Measurements from ENCODE around the gene PCDHGA11. TPM values are rescaled to one million over a fixed set of nuclear protein-coding genes. Genes with fewer than 3 reads are reported as not detected.
"Not testable (repeated sequence)": the region's sequence is repeated elsewhere in the genome, so short reads cannot be mapped to it uniquely, and the experiment has no call there.

The PCDHGA11 gene
- total RNA-seq: 0.24 and 0.32 TPM in 2 replicates

GRCh38 chr5:141420855-141421488 is at the start of gene PCDHGA11:
Gene PCDHGA11, plus strand, starts transcription at chr5:141421051. Its CDS starts 177 bp downstream, at chr5:141421228.
- intact Hi-C loops (cut with micrococcal nuclease): loop anchor here (1.0 to 10.0 kb wide), 4 partner anchors 56 to 576 kb away; partner anchors contain the start of genes PCDHA8, PCDHA9, PCDHGA4 and PCDHGB2

- intact Hi-C loops (cut with micrococcal nuclease): loop anchor here (5.0 kb wide), 1 partner anchor 45 kb away; no protein-coding TSS in a partner anchor
Observed at GRCh38 chr5:141371572-141372475, 49.0 kb upstream of the PCDHGA11 start.

DNA sequence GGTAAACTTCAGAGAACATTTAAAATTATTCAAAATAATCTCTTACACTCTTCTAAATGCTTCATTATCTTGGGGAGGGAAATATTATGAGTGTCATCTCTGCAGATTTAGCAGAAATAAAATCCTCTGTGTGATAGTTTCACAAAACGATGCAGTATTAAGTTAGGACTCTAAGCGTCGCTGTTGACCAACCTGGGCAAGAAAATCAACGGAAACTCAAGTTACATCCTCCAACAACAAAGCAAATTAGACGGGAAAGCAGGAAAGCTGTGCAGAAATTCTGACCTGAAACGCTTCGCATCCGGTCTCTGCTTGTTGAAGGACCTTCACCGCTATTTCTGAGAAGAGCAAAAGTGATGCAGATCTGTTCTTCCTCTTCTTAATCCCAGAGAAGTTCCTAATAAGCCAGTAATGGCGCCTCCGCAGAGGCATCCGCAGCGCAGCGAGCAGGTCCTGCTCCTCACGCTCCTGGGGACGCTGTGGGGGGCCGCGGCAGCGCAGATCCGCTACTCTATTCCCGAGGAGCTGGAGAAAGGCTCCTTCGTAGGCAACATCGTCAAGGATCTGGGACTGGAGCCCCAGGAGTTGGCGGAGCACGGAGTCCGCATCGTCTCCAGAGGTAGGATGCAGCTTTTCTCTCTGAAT is 47.1 kb upstream of the PCDHGA11 start, which contains the start of gene PCDHGA6:
Gene PCDHGA6 (plus strand): TSS at position 219 of the 645 bp plus-strand sequence. CDS start 193 bp downstream, at position 412.
- intact Hi-C loops (cut with micrococcal nuclease): loop anchor here (5.0 kb wide), 1 partner anchor 46 kb away; no protein-coding TSS in a partner anchor

- intact Hi-C loops (cut with micrococcal nuclease): loop anchor here (5.0 kb wide), 1 partner anchor 47 kb away; no protein-coding TSS in a partner anchor
Observed at GRCh38 chr5:141374627-141375026, 46.2 kb upstream of the PCDHGA11 start.

GRCh38 chr5:141375444-141376155 is 45.3 kb upstream of the PCDHGA11 start:
- intact Hi-C loops (cut with micrococcal nuclease): not testable (repeated sequence)

GRCh38 chr5:141382469-141383294 is 38.2 kb upstream of the PCDHGA11 start, which contains the start of gene PCDHGA7:
Gene PCDHGA7, plus strand, starts transcription at chr5:141382742. Its CDS starts 158 bp downstream, at chr5:141382900.
- intact Hi-C loops (cut with micrococcal nuclease): no loop called here

DNA sequence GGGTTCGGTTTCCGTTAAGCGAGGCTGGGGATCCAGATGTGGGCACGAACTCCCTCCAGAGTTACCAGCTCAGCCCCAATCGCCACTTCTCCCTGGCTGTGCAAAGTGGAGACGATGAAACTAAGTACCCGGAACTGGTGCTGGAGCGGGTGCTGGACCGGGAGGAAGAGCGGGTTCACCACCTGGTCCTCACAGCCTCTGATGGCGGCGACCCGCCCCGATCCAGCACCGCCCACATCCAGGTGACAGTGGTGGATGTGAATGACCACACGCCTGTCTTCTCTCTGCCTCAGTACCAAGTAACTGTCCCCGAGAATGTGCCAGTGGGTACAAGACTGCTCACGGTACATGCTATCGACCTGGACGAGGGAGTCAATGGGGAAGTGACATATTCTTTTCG is 37.5 kb upstream of the PCDHGA11 start:
- intact Hi-C loops (cut with micrococcal nuclease): no loop called here

- intact Hi-C loops (cut with micrococcal nuclease): no loop called here
Observed at GRCh38 chr5:141384471-141385267, 36.2 kb upstream of the PCDHGA11 start.

DNA sequence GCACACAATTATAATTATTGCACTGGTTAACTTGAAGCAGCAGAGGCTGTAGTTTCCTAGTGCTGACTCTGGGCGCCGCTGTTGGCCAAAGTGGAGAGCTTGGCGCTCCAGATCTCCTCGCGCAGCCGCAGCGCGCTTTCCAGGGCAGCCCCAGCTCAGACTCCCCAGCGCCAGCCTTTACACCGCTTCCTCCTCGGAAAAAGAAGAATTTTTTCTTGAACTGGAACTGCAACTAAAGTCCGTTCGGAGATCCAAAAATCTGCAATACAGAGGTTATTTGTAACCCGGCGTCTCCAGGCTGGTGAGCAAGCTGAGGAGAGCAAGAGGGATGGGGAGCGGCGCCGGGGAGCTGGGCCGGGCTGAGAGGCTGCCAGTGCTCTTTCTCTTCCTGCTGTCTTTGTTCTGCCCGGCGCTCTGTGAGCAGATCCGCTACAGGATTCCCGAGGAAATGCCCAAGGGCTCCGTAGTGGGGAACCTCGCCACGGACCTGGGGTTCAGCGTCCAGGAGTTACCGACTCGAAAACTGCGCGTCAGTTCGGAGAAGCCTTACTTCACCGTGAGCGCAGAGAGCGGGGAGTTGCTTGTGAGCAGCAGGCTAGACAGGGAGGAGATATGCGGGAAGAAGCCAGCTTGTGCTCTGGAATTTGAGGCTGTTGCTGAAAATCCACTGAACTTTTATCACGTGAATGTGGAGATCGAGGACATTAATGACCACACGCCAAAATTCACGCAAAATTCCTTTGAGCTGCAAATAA is 33.1 kb upstream of the PCDHGA11 start, which contains the start of gene PCDHGB4:
Gene PCDHGB4 (plus strand): TSS at position 142 of the 755 bp plus-strand sequence. CDS start 187 bp downstream, at position 329.
- intact Hi-C loops (cut with micrococcal nuclease): not testable (repeated sequence)

- intact Hi-C loops (cut with micrococcal nuclease): no loop called here
Observed at GRCh38 chr5:141388661-141389060, 32.2 kb upstream of the PCDHGA11 start.

DNA sequence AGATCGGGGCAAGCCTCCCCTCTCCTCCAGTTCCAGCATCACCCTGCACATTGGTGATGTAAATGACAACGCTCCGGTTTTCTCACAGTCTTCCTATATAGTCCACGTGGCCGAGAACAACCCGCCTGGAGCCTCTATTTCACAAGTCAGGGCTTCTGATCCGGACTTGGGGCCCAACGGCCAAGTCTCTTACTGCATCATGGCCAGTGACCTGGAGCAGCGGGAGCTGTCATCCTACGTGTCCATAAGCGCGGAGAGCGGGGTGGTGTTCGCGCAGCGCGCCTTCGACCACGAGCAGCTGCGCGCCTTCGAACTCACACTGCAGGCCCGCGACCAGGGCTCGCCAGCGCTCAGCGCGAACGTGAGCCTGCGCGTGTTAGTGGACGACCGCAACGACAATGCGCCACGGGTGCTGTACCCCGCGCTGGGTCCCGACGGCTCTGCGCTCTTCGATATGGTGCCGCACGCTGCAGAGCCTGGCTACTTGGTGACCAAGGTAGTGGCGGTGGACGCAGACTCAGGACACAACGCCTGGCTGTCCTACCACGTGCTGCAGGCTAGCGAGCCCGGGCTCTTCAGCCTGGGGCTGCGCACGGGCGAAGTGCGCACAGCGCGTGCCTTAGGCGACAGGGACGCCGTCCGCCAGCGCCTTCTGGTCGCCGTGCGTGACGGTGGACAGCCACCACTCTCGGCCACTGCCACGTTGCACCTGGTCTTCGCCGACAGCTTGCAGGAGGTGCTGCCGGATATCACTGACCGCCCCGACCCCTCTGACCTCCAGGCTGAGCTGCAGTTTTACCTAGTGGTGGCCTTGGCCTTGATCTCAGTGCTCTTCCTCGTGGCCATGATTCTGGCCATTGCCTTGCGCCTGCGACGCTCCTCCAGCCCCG is 31.5 kb upstream of the PCDHGA11 start:
- intact Hi-C loops (cut with micrococcal nuclease): no loop called here

DNA sequence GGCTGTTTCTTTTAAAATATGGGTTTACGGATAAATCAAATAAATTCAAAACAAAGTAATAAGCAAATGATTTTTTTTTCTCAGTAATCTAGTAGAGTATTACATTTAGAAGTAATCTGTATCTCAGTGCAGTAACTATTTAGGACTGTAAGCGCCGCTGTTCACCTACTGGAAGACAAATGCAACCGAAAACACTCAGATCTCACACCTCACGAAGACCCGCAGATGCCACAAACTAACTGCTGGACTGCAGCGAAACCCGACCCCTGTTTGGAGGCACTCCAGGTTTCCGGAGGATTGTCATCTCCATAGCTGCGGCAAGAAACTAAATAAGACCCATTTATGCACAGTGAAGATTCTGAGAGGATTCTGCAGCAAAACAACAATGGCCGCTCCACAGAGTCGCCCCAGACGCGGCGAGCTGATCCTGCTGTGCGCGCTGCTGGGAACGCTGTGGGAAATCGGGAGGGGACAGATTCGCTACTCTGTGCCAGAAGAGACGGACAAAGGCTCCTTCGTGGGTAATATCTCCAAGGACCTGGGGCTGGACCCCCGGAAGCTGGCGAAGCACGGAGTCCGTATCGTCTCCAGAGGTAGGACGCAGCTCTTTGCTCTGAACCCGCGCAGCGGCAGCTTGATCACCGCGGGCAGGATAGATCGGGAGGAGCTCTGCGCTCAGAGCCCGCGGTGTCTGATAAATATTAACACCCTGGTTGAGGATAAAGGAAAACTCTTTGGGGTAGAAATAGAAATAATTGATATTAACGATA is 28.2 kb upstream of the PCDHGA11 start, which contains the start of gene PCDHGA8:
Gene PCDHGA8 (plus strand): TSS at position 205 of the 770 bp plus-strand sequence. CDS start 181 bp downstream, at position 386.
- intact Hi-C loops (cut with micrococcal nuclease): no loop called here

DNA sequence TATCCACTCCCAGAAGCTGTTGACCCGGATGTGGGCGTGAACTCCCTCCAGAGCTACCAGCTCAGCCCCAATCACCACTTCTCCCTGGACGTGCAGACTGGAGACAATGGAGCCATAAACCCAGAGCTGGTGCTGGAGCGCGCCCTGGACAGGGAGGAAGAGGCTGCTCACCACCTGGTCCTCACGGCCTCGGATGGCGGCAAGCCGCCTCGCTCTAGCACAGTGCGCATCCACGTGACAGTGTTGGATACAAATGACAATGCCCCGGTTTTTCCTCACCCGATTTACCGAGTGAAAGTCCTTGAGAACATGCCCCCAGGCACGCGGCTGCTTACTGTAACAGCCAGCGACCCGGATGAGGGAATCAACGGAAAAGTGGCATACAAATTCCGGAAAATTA is 27.6 kb upstream of the PCDHGA11 start:
- intact Hi-C loops (cut with micrococcal nuclease): no loop called here

GRCh38 chr5:141394401-141395187 is 26.3 kb upstream of the PCDHGA11 start:
- intact Hi-C loops (cut with micrococcal nuclease): loop anchor here (5.0 kb wide), 1 partner anchor 32 kb away; the partner anchor contains the start of gene PCDHGA5
